Lung (tissue), 12 donors: ENCODE results near the gene SLC16A10. TPM values are rescaled to one million over a fixed set of nuclear protein-coding genes. Genes with fewer than 3 reads are reported as not detected.
"Not testable (repeated sequence)": the region's sequence is repeated elsewhere in the genome, so short reads cannot be mapped to it uniquely, and the experiment has no call there.

Experiments used
- ATAC-seq: fragments of 200-7000 bp; cut with Tn5 transposase; one replicate; pipeline ENCODE4 v1.9.1; 2020; ENCODE audit warnings: moderate number of reproducible peaks; ENCODE audit not compliant: insufficient read depth, low FRiP score
- DNase-seq, 3 donors: peaks; one replicate each; pipeline ENCODE4 v3.0.0-alpha.2; 2013 to 2017
- H3K27ac ChIP-seq, 2 donors: one replicate each; pipeline ENCODE4 v1.5.1; 2013; ENCODE audit warnings: mild to moderate bottlenecking in 2 of 2, moderate library complexity in 2 of 2, control low read depth in 1 of 2, inconsistent platforms in 1 of 2, low read depth in 1 of 2, low read length in 1 of 2
- H3K27me3 ChIP-seq, 3 donors: one replicate each; pipeline ENCODE4 v1.5.1; 2013; ENCODE audit warnings: low read length in 2 of 3; ENCODE audit not compliant: control insufficient read depth in 3 of 3, insufficient read depth in 3 of 3
- H3K36me3 ChIP-seq, 4 donors: one replicate each; pipeline ENCODE4 v1.5.1; 2013; ENCODE audit warnings: low read length in 4 of 4, mild to moderate bottlenecking in 1 of 4, moderate library complexity in 1 of 4; ENCODE audit not compliant: control insufficient read depth in 4 of 4, insufficient read depth in 4 of 4
- H3K4me1 ChIP-seq, 5 donors: one replicate each; pipeline ENCODE4 v1.5.1; 2013; ENCODE audit warnings: low read length in 5 of 5, mild to moderate bottlenecking in 2 of 5, moderate library complexity in 1 of 5; ENCODE audit not compliant: control insufficient read depth in 5 of 5, insufficient read depth in 5 of 5
- H3K4me3 ChIP-seq: one replicate; pipeline ENCODE4 v1.5.1; 2013; ENCODE audit warnings: mild to moderate bottlenecking, control low read depth, moderate library complexity
- H3K9ac ChIP-seq, 2 donors: one replicate each; pipeline ENCODE4 v1.5.1; 2013; ENCODE audit warnings: low read length in 2 of 2, control low read depth in 1 of 2; ENCODE audit not compliant: insufficient read depth in 1 of 2
- H3K9me3 ChIP-seq, 4 donors: one replicate each; pipeline ENCODE4 v1.5.1; 2013; ENCODE audit warnings: low read length in 3 of 4, mild to moderate bottlenecking in 1 of 4, moderate library complexity in 1 of 4; ENCODE audit not compliant: control insufficient read depth in 4 of 4, insufficient read depth in 3 of 4
- WGBS, 2 donors: extraction: QIAGEN DNeasy Blood & Tissue Kit; methylation state at CpG; one replicate each; pipeline ENCODE4 v1.1.7; 2013; 5-methylcytosine and 5-hydroxymethylcytosine counted together
- polyA plus RNA-seq, 2 donors: library from polyadenylated mRNA; stranded (reverse); fragments of 200-250 nt; gene quantifications; one replicate each; pipeline ENCODE4 v1.2.1, GENCODE V29; 2013
- total RNA-seq, 2 donors: library from RNA; depleted of rRNA in 1 of 2; stranded (reverse); fragments of >200 nt in 1 of 2; gene quantifications; one replicate each; pipeline ENCODE4 v1.2.1, GENCODE V29; 2014 to 2021
- TF ChIP-seq, protein P1 (sequence below): IDR thresholded peaks from 2 replicates; pipeline ENCODE4 v1.5.1; 2012; ENCODE audit warnings: mild to moderate bottlenecking; ENCODE audit errors: control extremely low read depth, extremely low read depth
- donor health status: control.
- donor health status: control.
- donor health status: Bipolar disorder and iron deficiency.
- donor health status: healthy.
- donor health status: DM: yes; HTN: yes; CAD: no.

The SLC16A10 gene
- total and polyA plus RNA-seq, 4 donors, result 2.0 to 10.5 (median 9.6) TPM

DNA sequence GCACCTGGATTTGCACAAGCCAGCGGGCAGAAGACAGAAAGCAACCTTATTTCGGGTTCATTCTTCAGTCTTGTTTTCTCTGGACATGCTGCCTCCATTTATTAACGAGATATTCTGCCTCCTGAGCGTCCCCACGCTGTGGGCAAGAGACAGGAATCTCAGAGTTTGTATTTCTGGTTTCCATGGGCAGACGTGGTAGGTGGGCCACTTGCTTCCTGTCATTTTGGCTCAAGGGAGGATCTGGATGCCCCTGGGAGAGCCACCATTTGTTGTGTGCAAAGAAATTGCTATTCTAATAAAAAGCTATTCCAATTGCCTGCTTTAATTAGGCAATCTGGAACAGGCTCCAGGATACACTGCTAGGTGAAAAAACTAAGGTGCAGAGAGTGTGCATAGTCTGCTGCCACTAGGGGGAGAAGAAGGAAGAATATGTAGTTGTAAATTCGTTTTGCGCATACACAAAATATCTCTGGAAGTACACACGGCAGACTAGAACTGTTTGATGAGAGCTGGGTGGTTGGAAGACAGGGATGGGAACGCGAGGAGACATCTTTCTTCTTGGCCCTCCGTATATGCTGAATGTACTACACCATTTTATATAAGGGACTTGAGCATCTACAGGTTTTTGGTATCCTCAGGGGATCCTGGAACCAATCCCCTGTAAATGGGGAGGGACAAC is 30.1 kb upstream of the SLC16A10 start:
- DNase-seq (peak; percentile 39 to 67 (median 57)), ATAC-seq (no peak)
- no peaks in the 10 kb centered on the region for H3K4me1 ChIP-seq
- TF ChIP-seq, protein P1, sequence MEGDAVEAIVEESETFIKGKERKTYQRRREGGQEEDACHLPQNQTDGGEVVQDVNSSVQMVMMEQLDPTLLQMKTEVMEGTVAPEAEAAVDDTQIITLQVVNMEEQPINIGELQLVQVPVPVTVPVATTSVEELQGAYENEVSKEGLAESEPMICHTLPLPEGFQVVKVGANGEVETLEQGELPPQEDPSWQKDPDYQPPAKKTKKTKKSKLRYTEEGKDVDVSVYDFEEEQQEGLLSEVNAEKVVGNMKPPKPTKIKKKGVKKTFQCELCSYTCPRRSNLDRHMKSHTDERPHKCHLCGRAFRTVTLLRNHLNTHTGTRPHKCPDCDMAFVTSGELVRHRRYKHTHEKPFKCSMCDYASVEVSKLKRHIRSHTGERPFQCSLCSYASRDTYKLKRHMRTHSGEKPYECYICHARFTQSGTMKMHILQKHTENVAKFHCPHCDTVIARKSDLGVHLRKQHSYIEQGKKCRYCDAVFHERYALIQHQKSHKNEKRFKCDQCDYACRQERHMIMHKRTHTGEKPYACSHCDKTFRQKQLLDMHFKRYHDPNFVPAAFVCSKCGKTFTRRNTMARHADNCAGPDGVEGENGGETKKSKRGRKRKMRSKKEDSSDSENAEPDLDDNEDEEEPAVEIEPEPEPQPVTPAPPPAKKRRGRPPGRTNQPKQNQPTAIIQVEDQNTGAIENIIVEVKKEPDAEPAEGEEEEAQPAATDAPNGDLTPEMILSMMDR, result peak; percentile 54
- H3K36me3 ChIP-seq, result no peaks in the 10 kb centered on the region
- no peak overlapping the region for H3K9ac ChIP-seq
- WGBS, 2 donors, result 44 to 59% methylated on average over 12 of the region's 12 CpGs
- H3K4me3 ChIP-seq, result no peak overlapping the region
- H3K9me3 ChIP-seq, result peaks cover 0 to 2% (median 0%) of the 10 kb centered on the region in 4 donors
- H3K27me3 ChIP-seq, result peaks cover 0 to 3% (median 0%) of the 10 kb centered on the region in 3 donors
- H3K27ac ChIP-seq, result no peak overlapping the region

GRCh38 chr6:111061508-111061907 is 25.8 kb upstream of the SLC16A10 start:
- Histone ChIP-seq H3K9ac (no peak overlapping the region), H3K36me3 (no peaks in the 10 kb centered on the region), H3K9me3 (peaks cover 0 to 2% (median 0%) of the 10 kb centered on the region in 4 donors), H3K4me3 (no peak overlapping the region), H3K4me1 (no peaks in the 10 kb centered on the region), H3K27me3 (peaks cover 0 to 3% (median 0%) of the 10 kb centered on the region in 3 donors), H3K27ac (no peak overlapping the region)
- TF ChIP-seq, protein P1, result no peak
- WGBS, 2 donors, result 81 to 88% methylated on average over 5 of the region's 5 CpGs
- ATAC-seq, result no peak
- no peak for DNase-seq

GRCh38 chr6:111061985-111062384 is 25.3 kb upstream of the SLC16A10 start:
- not testable (repeated sequence) for ATAC-seq, H3K27me3 ChIP-seq, H3K36me3 ChIP-seq, H3K27ac ChIP-seq, DNase-seq, H3K9ac ChIP-seq, H3K9me3 ChIP-seq, H3K4me3 ChIP-seq, H3K4me1 ChIP-seq
- WGBS, 2 donors, result 87 to 96% methylated on average over 5 of the region's 5 CpGs

DNA sequence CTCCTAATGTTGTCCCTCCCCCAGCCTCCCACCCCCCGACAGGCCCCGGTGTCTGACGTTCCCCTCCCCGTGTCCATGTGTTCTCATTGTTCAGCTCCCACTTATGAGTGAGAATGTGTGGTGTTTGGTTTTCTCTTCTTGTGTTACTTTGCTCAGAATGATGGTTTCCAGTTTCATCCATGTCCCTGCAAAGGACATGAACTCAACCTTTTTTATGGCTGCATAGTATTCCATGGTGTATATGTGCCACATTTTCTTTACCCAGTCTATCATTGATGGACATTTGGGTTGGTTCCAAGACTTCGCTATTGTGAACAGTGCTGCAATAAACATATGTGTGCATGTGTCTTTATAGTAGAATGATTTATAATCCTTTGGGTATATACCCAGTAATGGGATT is 24.4 kb upstream of the SLC16A10 start:
- not testable (repeated sequence) for H3K36me3 ChIP-seq, DNase-seq, H3K9ac ChIP-seq, H3K4me3 ChIP-seq, H3K27ac ChIP-seq, H3K9me3 ChIP-seq, ATAC-seq, H3K4me1 ChIP-seq, H3K27me3 ChIP-seq
- 81 to 93% methylated on average over 5 of the region's 5 CpGs for WGBS, 2 donors
